GM12801 (cell line): ENCODE results near the gene SFMBT1.

Experiments used
- TF ChIP-seq, protein P1 (sequence below): IDR thresholded peaks from one replicate; pipeline ENCODE4 v1.5.1; 2011; ENCODE audit warnings: control low read depth; ENCODE audit not compliant: insufficient read length; ENCODE audit errors: extremely low read depth

Gene SFMBT1

GRCh38 chr3:52920841-52921240, 125.0 kb downstream of the SFMBT1 start:
- TF ChIP-seq, protein P1, sequence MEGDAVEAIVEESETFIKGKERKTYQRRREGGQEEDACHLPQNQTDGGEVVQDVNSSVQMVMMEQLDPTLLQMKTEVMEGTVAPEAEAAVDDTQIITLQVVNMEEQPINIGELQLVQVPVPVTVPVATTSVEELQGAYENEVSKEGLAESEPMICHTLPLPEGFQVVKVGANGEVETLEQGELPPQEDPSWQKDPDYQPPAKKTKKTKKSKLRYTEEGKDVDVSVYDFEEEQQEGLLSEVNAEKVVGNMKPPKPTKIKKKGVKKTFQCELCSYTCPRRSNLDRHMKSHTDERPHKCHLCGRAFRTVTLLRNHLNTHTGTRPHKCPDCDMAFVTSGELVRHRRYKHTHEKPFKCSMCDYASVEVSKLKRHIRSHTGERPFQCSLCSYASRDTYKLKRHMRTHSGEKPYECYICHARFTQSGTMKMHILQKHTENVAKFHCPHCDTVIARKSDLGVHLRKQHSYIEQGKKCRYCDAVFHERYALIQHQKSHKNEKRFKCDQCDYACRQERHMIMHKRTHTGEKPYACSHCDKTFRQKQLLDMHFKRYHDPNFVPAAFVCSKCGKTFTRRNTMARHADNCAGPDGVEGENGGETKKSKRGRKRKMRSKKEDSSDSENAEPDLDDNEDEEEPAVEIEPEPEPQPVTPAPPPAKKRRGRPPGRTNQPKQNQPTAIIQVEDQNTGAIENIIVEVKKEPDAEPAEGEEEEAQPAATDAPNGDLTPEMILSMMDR = no peak

DNA sequence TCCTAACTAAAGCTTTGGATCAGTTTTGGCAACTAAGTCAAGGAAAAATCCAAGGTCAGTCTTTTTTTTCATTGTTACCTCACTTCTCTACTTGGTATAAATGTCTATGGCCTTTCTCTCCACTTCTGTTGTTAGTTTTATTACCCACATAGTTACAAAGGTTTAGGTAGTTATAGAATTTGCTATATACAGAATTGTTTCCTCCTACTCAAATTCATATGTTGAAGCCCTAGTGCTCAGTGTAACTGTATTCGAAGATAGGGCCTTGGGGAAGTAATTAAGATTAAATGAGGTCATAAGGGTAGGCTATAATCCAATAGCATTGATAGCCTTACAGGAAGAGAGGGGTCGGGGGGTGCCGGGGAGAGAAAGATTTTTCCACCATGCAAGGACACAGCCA, 128.8 kb downstream of the SFMBT1 start:
- TF ChIP-seq, protein P1 = no peak

- TF ChIP-seq, protein P1 = no peak
Observed at GRCh38 chr3:52915294-52915693, 130.6 kb downstream of the SFMBT1 start.

DNA sequence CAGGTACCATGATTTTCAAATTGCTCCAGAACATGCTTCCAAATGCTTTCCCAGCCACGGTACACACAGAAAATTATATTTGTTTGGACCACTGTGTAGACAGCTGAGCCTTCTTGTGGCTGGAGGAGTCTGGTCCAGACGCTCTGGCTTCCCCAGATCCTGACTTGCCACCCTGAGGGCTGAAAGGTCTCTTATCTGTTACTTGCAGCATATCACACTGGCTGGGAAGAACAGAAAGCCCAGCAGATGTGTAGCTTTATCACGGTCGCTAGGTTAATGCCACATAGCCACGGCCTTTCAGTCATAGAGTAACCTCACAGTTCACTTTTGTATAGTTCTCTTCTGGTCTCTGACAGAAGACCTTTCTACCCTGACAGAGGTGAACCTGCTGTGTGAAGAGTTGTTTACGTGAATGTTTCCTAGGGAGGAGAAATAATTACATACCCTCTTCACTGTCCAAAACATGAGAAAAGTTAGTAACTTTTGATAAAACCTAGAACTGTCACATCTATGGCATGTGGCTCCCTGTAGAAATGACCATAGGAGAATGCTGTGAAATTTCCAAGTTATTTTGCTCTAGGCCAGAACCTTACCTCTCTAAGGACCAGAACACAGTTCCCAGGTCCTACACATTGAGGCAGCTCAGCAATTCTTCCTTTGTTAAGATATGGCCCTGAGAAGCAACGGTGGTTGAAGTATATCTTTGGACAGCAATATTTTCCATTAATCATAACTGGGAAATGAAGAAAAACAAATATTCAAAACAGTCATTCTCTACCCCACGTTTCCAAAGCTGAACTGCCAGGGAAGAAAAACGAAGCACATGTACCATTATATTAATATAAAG, 132.8 kb downstream of the SFMBT1 start:
- TF ChIP-seq, protein P1 = no peak

GRCh38 chr3:52910823-52911222, 135.1 kb downstream of the SFMBT1 start:
- TF ChIP-seq, protein P1 = no peak

- TF ChIP-seq, protein P1 = no peak
Observed at GRCh38 chr3:52907497-52907896, 138.4 kb downstream of the SFMBT1 start.

- TF ChIP-seq, protein P1 = no peak
Observed at GRCh38 chr3:52904552-52904951, 141.3 kb downstream of the SFMBT1 start.

DNA sequence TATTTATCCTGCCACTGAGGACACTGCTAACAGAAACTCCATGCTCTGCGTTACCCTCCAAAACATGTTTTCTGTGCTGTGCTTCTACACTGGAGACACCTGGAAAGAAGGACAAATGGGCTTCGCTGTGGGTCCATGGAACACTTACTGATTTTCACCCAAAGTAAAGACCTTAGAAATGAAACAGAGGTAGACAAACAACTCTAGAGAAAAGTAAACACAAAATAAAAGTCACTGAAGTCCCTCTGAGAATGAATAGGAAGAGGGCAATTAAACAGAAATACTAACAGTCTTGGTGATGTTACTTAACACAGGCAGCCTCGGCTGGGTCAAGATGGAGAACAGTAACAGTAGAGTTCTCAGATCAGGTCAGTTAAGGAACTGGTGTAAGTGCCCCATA, 141.9 kb downstream of the SFMBT1 start:
- TF ChIP-seq, protein P1 = no peak
